ENCODE data around the gene GPR63.

GPR63 gene

DNA sequence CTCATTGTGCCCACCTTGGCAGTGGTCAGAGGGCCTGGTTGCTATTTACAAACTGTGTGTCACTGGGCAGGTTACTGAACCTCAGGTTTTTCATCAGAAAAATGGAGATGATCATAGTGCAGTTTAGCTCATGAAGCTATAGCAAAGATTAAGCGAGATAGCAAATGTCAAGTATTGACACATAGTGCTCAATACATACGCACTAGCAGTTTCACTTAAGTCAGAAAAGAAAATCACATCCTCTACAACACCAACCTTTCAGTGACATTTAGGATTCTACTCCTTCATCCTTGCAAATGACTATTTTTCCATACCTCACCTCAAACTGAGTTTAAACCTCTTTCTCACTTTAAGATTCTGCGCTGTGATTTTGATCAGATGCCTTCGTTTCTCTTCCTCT is 16.2 kb downstream of the GPR63 start:
- DNase-seq (ENCODE audit: low spot score) = no peak

DNA sequence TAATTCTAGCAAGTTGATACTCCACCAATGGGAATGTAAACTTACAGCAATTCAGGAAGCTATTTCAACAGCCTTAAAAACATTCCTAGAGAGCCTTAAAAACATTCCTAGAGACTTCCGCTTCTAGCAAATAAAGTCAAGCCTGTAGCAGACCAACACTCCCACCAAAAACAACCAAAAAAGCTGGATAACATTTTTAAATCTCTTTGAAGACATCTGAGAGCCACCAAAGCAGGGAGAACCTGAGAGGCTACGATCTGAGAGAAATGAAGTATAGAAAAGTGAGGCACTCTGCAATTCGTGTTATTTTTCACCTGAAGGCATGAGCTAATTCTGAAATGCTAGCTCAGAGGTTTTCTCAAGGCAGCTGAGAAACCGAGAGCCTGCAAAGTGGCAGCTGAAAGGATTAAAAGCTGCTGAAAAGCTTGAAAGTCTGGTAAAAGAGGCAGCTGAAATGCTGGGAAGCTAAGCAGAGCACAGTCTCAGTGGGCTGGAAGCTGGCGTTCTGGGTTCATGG is 20.9 kb downstream of the GPR63 start:
- no peak for DNase-seq (ENCODE audit: low spot score)

DNA sequence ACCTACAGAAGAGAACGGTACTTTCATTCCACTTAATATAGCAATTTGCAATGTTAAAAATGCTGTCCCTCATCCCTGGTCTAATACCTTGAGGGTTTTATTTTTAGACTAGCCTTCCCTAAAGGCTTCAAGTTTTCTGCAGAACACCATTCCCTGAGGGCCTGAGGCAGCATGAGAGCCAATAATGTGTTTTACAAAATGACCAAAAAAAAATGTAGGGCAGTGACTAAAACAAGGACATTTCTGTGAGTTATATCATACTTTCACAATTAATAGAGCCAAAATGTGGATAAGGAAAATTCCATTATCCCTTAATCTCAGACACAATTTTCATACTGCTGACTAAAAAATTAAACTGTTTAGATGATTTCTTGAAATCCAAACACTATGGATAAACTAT is 22.7 kb downstream of the GPR63 start:
- DNase-seq (ENCODE audit: low spot score) = no peak

DNA sequence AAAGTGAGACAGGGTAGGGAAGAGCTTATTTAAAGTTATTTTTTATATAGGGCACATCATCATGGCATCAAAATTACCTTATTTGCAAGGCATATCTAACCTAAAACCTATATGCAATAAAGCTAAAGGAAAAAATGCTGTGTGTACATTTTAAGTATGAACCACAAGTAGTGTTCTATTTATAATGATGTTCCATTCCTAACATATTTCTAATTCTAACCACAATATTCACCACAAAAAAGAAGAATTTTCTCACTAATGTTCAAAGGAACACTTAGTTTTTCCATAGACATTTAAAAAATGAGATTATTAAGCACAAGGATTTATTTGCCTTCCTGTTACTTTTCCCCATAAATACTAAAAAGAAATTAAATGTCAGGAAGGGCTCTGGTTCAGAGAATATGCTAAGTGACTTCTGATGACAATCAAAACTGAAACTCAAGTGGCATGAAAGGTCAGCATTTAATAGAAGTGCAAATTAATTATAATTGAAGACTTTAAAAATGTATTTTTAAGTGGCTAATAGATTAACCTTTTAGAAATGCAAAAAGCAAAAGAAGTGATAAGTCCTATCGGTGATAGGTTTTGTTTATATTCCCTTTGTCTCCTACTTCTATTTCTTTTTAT is 25.1 kb downstream of the GPR63 start:
- no peak for DNase-seq (ENCODE audit: low spot score)

DNA sequence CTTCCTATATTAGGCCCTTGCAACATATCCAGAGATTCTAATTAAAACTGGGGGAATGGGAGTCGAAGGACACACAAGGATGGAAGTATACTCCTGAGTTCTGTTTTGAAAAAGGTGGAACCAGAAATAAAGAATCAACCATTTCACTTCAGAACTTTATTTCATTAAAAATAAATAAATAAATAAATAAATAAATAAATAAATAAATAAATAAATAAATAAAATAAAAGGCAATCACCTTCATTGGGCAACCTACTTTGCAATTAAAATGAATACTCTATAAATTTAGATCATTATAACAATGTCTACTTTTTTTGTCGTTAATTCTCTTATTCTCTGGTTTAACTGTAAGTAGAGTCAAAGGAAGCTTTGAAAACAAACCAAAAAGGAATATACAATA is 25.6 kb downstream of the GPR63 start:
- no peak for DNase-seq (ENCODE audit: low spot score)

DNA sequence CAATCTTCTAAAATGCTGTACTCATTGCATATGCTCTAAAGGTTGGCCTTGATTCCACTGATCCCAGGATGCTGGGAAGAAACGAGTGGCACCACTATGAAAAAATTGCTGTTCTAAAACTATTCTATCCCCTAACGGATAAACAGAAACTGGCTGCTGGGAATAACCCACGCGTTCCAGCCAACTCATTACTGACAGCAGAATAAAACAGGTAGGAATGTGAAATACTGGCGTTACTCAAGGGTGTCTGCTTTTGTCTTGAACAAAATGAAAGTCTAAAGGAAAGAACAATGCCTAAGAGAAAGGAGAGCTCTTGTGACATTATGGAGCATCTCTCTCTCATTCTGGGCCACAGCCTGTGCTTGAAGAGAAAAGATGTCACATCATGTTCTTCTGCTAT is 26.1 kb downstream of the GPR63 start:
- no peak for DNase-seq (ENCODE audit: low spot score)

DNA sequence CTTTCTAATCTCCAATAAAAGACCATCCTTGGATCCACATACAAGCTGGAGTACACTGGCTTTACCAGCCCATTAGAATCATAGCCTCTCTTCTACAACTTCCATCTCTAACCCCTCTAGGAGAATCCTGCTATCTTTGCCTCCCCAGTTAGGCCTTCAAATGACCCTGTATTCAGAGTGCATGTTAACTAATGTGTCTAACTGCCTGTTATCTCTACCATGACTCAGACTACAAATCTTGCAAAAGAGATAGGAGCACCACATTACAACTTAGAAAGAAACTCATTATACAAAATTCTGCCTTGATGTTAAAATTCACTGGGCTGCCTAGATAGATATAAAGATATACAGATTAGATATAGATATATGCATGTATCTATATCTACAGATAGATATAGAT is 28.2 kb downstream of the GPR63 start:
- DNase-seq (ENCODE audit: low spot score) = no peak

DNA sequence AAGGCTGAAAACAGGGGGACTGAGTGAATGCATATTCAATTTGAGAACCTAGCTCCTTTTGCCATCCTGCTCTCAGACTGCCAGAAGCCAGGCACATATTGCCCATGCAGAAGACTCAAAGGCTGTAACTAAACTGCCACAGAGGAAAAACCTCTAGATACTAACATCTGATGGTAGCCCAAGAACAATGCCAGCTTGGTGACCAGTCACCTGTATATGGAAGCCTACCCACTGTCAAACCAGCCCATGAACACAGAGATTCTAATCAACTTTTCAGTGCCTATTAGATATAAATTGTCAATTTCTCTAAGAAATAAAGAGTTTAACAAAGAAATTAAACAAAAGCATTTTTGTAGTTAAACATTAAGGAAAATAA is 34.2 kb downstream of the GPR63 start:
- no peak for DNase-seq (ENCODE audit: low spot score)

DNA sequence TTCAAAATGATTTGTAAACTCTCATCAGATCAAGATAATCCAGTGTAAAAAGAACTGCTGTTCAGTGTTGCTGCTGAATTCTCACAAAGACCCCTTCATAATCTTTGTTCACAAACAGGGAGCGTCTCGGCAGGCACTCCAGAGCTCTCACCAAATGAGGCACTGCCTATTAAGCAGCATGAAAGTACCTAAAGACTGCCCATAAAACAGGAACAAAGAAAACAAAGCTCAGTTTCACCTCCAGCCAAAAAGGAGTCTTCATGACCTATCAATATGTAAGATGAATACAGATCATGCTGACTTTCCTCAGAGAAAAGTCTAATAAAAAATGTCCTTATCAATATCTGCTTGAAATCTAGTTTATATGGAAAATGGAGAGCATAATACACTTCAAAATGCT is 41.8 kb downstream of the GPR63 start:
- no peak for DNase-seq (ENCODE audit: low spot score)

DNA sequence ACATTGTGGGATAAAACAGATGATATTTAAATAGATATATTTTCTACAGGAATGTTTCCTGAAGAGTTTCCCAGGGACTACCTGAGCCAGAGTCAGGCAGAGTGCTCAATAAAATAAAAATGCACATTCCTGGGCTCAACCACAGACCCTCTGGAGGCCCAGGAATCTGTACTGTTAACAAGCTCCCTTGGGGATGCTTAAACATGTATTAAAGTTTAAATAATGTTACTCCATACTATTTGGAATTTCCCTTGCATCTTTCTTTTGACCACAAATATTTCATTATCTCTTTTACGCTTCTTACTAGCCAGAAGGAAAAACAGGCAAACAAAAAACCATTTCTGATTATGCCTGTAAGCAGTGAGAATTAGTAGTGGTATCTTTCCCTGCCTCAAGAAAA is 42.3 kb downstream of the GPR63 start:
- DNase-seq (ENCODE audit: low spot score) = no peak

DNA sequence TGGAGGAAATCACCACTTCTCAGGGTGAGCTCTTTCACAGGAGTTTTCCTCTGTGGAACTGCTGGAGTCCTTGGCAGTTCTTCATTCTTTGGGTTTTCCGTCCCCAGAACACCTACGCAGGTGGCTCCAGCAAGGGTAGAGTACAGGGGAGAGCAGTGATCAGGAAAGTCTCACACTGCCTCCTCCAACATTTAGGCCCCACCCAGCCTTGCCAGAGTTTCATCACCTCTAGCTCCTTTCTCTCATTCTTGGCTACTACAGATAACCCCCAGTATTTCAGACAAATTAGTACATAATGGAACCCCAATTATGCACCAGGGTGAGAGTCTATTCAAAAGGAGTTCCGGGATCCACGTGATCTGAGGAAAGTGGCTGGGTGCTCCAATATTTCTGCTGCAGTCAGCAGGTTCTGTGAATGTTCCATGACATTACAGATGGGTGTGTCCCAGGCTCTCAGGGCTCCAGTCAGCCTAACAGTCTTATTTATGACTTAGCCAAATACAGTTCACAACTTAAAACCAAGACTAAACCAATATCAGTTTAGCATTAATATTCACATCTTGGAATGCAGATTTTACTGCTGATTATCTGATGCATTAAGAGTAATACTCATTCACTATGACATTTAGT is 44.6 kb downstream of the GPR63 start:
- DNase-seq (ENCODE audit: low spot score) = no peak

DNA sequence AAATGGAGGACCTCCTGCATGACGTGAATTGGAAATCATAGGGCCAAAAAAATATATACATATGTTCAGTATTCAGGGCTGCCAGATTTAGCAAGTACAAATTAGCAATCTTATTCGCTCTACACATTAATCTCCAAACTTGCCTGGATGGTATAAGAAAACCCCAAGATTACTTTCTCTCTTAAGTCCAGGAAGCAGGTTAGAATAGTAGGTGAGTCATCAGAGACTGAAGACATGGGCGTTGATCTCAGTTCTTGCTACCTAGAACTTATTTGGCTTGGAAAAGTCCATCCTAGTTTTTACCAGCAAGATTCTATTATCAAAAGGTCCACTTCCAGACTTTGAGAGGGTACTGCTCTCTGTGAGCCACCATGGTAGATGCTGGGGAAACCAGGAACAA is 47.4 kb downstream of the GPR63 start:
- no peak for DNase-seq (ENCODE audit: low spot score)

DNA sequence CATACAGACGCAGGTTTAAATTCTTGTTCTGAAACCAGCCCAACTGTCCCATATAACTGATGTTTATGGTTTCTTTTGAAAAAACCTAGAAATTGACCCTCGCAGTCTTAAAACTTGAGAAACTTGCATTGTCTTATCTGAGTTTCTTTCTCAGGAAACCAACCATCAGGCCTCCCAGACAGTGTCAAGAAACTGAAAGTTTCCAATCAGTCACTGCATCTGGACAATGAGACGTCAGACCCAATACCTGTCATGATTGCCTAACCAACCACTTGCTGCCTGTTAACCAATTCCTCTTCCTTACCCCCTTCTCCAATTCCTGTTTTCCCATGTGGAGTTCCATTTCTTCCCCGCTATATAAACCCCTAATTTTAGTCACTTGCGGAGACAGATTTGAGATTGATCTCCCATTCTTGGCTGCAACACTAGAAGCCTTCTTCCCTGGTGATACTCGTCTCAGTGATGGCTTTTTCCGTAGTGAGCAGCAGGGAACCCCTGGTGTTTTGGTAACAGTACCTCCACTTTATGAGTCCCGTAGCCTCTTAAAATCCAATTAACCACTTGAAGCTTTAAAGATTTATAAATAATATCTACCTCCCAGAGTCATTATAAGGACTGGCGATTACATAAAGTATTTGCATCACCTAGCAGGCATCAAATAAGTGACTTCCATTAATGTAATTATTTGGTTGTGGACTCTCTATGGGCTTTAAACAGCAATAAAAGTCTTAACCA is 49.3 kb downstream of the GPR63 start:
- no peak for DNase-seq (ENCODE audit: low spot score)

DNA sequence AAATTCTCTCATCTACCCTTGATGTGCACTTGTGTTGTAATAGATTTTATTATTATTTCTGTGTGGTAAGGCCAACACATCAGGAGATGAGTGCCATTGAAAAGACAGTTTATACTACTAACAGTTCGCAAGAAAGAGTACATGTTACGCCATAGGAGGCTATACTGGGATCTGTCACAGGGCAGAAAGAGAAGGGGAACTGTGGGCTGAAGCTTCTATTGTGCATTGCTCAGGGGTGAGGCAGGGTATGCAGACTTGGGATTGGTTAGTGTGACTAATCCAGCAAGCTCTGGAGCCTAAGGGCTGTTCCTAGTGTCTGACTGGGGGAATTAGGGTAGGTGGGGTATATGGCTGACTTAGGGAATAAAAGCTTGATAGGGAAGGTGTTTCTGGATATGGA is 50.9 kb downstream of the GPR63 start:
- no peak for DNase-seq (ENCODE audit: low spot score)

DNA sequence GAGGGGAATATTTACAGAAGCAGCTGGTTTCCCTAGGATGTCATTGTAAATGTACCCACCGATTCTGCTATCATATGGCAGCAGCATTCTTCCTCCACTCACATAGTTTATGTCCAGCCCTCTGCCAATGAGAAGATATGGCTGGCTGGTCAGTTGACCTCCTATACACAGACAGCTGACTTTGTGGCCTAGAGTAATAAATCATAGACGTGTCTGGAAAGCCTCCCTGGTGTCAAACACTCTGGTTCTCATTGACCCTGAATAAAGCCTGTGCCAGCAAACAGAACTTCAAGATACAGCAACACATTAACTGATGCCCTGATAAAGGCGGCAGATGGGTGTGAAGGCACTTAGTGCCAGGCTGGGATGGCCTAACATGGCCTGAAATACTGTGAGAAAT is 52.6 kb downstream of the GPR63 start:
- no peak for DNase-seq (ENCODE audit: low spot score)

DNA sequence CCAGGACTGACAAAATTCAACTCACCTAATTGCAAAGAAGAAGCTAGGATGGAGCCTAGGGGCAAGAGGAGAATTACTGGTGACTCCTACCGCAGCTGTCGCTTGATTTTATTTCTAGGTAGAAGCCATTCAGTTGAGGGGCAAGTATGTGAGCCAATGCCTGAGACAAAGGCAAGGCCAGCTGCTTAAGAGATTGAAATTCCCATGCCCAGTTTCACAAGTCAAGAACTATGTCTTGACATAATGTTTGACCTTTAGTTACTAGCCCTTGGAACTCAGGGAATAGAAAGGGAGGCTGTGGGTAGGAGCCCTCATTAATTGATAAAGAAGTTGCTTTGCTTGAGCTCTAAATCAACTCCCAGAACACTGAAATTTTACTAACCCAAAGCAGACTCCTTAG is 54.0 kb downstream of the GPR63 start:
- DNase-seq (ENCODE audit: low spot score) = no peak

DNA sequence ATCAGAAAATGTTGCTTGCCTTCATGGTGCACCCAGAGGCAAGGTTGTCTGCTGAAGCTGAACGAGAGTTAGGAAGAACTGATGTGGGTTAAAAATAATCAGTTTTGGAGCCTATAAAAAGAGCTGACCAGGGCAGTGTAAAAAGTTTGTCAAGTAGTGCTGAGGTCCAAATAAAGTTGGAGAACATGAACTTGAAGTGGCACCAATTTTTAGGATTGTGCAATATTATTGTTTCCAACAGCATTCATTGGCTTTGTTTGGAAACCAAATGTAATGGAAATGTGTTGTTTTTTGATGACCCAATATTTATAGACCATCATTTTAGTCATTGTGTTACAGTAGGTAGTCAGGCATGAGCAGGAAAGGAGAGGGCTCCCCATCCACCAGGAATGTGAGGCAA is 55.7 kb downstream of the GPR63 start:
- DNase-seq (ENCODE audit: low spot score) = no peak

DNA sequence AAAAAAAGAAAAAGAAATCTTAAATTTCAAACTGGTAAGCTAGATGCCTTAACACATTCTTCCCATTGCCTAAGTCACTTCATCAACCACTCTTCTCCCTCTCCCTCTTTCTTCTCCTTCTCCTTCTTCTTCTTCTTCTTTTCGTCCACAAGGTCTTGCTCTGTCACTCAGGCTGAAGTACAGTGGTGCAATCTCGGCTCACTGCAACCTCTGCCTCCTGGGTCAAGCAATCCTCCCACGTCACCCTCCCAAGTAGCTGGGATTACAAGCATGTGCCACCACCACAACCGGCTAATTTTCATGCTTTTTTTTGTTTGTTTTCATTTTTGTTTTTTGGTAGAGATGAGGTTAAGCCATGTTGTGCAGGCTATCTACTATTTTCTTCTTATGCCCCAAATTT is 60.2 kb downstream of the GPR63 start:
- no peak for DNase-seq (ENCODE audit: low spot score)

DNA sequence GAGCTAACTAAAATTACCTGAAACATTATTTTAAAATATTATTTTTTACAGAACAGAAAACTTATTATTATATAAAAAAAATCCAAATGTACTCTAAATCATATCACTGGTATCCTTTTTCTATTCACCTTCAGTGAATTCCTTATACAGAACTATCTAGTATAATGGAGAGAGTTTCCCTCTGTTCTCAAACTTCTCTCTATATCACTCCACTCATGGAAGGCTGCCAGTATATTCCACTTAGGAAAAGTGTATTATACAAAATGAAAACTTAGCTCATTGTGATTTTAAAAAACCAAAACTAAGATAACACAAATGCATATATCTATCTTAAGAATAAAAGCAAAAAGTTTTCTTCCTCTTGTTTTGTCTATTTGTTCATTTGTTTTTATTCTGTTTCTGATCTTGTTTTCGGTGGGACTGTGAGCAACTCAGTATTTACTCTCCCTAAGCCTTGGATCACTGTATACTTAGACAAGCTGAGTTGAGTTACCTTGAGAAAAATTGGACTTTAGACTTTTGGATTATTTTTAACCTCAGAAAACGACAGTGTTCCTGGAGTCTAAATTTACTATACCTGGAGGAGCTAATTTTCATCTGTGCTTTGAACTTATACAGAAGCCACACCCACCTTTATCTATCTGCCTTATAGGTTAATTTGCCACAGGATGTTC is 61.4 kb downstream of the GPR63 start:
- DNase-seq (ENCODE audit: low spot score) = no peak

DNA sequence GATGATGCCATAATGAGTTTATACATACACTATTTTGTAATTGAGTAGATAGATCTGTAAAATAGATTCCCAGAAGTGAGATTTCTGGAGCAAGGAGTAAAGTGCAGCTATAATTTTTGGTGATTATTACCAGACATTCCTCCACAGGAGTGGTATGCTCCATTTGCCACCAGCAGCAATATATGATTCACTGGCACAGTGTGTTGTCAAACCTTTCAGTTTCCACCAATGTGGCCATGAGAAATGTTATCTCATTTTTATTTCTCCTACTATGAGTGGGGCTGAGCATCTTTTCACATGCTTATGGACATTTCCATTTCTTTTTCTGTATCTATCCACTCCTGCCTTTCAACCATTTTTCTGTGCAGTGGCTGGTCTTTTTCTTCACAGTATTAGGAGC is 70.5 kb downstream of the GPR63 start:
- no peak for DNase-seq (ENCODE audit: low spot score)

DNA sequence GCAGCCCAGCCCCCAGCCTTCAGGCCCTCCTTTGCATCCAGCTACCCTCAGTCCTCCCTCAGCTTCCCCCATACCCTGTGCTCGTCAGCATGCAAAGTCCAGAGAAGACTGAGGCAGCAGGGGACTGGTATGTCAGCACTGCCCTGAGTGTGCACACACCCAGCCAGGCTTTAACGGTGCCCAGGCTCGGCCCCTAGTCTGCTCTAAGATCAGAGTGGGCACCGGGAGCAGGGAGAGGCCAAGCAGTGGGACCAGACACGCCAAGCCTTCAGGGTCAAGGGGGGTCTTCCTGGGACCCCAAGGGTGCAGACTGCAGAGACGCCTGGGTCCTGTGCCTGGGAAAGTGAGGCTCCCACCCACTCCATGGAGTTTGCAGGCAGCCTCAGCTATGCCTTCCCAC is 74.7 kb downstream of the GPR63 start:
- DNase-seq (ENCODE audit: low spot score) = no peak

DNA sequence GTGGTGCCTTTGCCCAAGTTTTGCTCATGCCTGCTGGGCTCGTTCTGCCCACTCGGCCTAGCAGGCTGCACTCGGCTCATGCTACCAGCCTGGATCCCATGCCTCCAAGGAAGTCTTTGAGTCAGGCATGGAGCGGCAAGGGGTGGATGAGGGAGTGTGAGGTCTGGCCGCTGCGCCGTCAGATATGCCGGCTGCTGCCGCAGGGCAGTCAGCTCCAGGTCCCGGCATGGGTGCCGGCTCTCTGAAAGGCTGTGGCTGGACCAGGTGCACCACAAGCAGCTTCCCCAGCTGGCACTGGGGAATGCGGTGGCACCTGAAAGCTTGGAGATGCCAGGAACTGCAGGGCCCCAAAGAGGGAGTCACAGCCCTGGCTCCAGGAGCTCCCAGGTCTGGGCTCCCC is 75.5 kb downstream of the GPR63 start:
- DNase-seq (ENCODE audit: low spot score) = no peak

DNA sequence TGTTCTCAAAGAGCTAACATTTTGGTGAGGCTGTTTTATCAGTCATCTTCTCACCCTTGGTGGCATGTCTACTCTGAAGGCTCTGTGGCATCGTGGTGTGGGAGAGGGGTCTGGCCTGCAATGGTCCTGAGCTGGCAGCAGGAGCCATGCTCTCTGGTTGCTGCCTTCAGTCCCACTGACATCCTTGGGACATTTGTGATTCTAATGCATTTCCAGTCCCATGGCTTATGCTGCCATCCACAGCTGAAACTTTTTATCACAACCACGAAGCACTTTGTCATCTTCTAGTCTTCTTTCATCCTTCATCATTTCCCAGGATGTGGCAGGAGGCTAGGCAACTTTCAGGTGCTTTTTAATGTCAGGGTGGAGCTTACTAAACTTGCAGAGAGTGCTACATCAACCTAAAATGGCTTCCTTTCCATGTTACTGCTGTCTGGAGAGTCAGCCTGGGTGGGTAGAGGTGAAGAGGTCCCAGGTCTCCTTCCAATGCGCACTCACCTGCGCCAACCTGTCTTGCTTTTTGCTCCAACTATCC is 77.1 kb downstream of the GPR63 start:
- DNase-seq (ENCODE audit: low spot score) = no peak

Data from hematopoietic multipotent progenitor cell treated with erythropoietin and hydrocortisone succinate and interleukin-3 and kit ligand, for 17 days (in vitro differentiated cells).